Lung (tissue), 12 donors: Measurements from ENCODE around the gene CNTNAP5. TPM values are rescaled to one million over a fixed set of nuclear protein-coding genes. Genes with fewer than 3 reads are reported as not detected.

Source experiments
- ATAC-seq: fragments of 200-7000 bp; cut with Tn5 transposase; one replicate; pipeline ENCODE4 v1.9.1; 2020; ENCODE audit warnings: moderate number of reproducible peaks; ENCODE audit not compliant: insufficient read depth, low FRiP score
- DNase-seq, 3 donors: peaks; one replicate each; pipeline ENCODE4 v3.0.0-alpha.2; 2013 to 2017
- H3K27ac ChIP-seq, 2 donors: one replicate each; pipeline ENCODE4 v1.5.1; 2013; ENCODE audit warnings: mild to moderate bottlenecking in 2 of 2, moderate library complexity in 2 of 2, control low read depth in 1 of 2, inconsistent platforms in 1 of 2, low read depth in 1 of 2, low read length in 1 of 2
- H3K27me3 ChIP-seq, 3 donors: one replicate each; pipeline ENCODE4 v1.5.1; 2013; ENCODE audit warnings: low read length in 2 of 3; ENCODE audit not compliant: control insufficient read depth in 3 of 3, insufficient read depth in 3 of 3
- H3K36me3 ChIP-seq, 4 donors: one replicate each; pipeline ENCODE4 v1.5.1; 2013; ENCODE audit warnings: low read length in 4 of 4, mild to moderate bottlenecking in 1 of 4, moderate library complexity in 1 of 4; ENCODE audit not compliant: control insufficient read depth in 4 of 4, insufficient read depth in 4 of 4
- H3K4me1 ChIP-seq, 5 donors: one replicate each; pipeline ENCODE4 v1.5.1; 2013; ENCODE audit warnings: low read length in 5 of 5, mild to moderate bottlenecking in 2 of 5, moderate library complexity in 1 of 5; ENCODE audit not compliant: control insufficient read depth in 5 of 5, insufficient read depth in 5 of 5
- H3K4me3 ChIP-seq: one replicate; pipeline ENCODE4 v1.5.1; 2013; ENCODE audit warnings: mild to moderate bottlenecking, control low read depth, moderate library complexity
- H3K9ac ChIP-seq, 2 donors: one replicate each; pipeline ENCODE4 v1.5.1; 2013; ENCODE audit warnings: low read length in 2 of 2, control low read depth in 1 of 2; ENCODE audit not compliant: insufficient read depth in 1 of 2
- H3K9me3 ChIP-seq, 4 donors: one replicate each; pipeline ENCODE4 v1.5.1; 2013; ENCODE audit warnings: low read length in 3 of 4, mild to moderate bottlenecking in 1 of 4, moderate library complexity in 1 of 4; ENCODE audit not compliant: control insufficient read depth in 4 of 4, insufficient read depth in 3 of 4
- WGBS, 2 donors: extraction: QIAGEN DNeasy Blood & Tissue Kit; methylation state at CpG; one replicate each; pipeline ENCODE4 v1.1.7; 2013; 5-methylcytosine and 5-hydroxymethylcytosine counted together
- polyA plus RNA-seq, 2 donors: library from polyadenylated mRNA; stranded (reverse); fragments of 200-250 nt; gene quantifications; one replicate each; pipeline ENCODE4 v1.2.1, GENCODE V29; 2013
- total RNA-seq, 2 donors: library from RNA; depleted of rRNA in 1 of 2; stranded (reverse); fragments of >200 nt in 1 of 2; gene quantifications; one replicate each; pipeline ENCODE4 v1.2.1, GENCODE V29; 2014 to 2021
- TF ChIP-seq, protein P1 (sequence below): IDR thresholded peaks from 2 replicates; pipeline ENCODE4 v1.5.1; 2012; ENCODE audit warnings: mild to moderate bottlenecking; ENCODE audit errors: control extremely low read depth, extremely low read depth
- donor health status: control.
- donor health status: control.
- donor health status: Bipolar disorder and iron deficiency.
- donor health status: healthy.
- donor health status: DM: yes; HTN: yes; CAD: no.

CNTNAP5 gene
- total and polyA plus RNA-seq, 4 donors: 0.03 to 0.06 TPM; not detected in 2

- Histone ChIP-seq H3K27ac (no peak overlapping the region), H3K4me1 (no peaks in the 10 kb centered on the region), H3K27me3 (no peaks in the 10 kb centered on the region), H3K9ac (no peak overlapping the region), H3K36me3 (no peaks in the 10 kb centered on the region), H3K4me3 (no peak overlapping the region), H3K9me3 (no peaks in the 10 kb centered on the region)
- no peak for ATAC-seq
- 78 to 89% methylated on average over 2 of the region's 2 CpGs for WGBS, 2 donors
- TF ChIP-seq, protein P1, sequence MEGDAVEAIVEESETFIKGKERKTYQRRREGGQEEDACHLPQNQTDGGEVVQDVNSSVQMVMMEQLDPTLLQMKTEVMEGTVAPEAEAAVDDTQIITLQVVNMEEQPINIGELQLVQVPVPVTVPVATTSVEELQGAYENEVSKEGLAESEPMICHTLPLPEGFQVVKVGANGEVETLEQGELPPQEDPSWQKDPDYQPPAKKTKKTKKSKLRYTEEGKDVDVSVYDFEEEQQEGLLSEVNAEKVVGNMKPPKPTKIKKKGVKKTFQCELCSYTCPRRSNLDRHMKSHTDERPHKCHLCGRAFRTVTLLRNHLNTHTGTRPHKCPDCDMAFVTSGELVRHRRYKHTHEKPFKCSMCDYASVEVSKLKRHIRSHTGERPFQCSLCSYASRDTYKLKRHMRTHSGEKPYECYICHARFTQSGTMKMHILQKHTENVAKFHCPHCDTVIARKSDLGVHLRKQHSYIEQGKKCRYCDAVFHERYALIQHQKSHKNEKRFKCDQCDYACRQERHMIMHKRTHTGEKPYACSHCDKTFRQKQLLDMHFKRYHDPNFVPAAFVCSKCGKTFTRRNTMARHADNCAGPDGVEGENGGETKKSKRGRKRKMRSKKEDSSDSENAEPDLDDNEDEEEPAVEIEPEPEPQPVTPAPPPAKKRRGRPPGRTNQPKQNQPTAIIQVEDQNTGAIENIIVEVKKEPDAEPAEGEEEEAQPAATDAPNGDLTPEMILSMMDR: no peak
- no peak for DNase-seq
Observed at GRCh38 chr2:124633812-124634211, 608.7 kb downstream of the CNTNAP5 start.

DNA sequence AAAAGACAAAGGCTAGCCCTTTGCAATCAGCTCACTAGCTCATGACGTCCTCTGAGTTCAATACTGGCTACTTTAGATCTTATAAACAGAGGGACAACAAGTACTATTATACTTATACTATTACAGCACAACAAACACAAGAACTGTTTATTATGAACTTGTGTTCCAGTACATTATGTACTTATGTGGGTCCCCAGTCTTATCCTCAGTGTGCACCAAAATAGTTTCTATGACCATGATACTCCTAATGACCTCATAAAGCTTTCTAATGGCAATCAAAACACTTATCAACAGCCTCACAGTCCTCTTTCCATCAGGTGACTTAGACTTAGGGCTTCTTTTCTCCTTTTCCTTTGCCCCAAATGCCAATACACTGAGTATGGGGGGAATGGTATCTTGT, 614.4 kb downstream of the CNTNAP5 start:
- H3K27me3 ChIP-seq: no peaks in the 10 kb centered on the region
- DNase-seq: no peak
- WGBS, 2 donors: 51 to 77% methylated on average over 1 of the region's 1 CpG

GRCh38 chr2:124640221-124640750, 615.2 kb downstream of the CNTNAP5 start:
- Histone ChIP-seq H3K9me3 (peaks cover 0 to 2% (median 0%) of the 10 kb centered on the region in 4 donors), H3K9ac (no peak overlapping the region), H3K36me3 (no peaks in the 10 kb centered on the region), H3K4me3 (no peak overlapping the region), H3K27me3 (no peaks in the 10 kb centered on the region), H3K4me1 (no peaks in the 10 kb centered on the region), H3K27ac (no peak overlapping the region)
- WGBS, 2 donors: 92 to 96% methylated on average over 15 of the region's 15 CpGs
- ATAC-seq (no peak), DNase-seq (no peak)
- TF ChIP-seq, protein P1: no peak

More for the DNA sequence above, 614.4 kb downstream of the CNTNAP5 start:
- TF ChIP-seq, protein P1: no peak
- no peaks in the 10 kb centered on the region for H3K4me1 ChIP-seq
- H3K9me3 ChIP-seq: peaks cover 0 to 2% (median 0%) of the 10 kb centered on the region in 4 donors
- no peaks in the 10 kb centered on the region for H3K36me3 ChIP-seq
- H3K9ac ChIP-seq: no peak overlapping the region
- no peak overlapping the region for H3K4me3 ChIP-seq
- no peak for ATAC-seq
- no peak overlapping the region for H3K27ac ChIP-seq
